ENCODE results near the gene PIAS1. TPM values are rescaled to one million over a fixed set of nuclear protein-coding genes. Genes with fewer than 3 reads are reported as not detected.

PIAS1 gene
- total RNA-seq, 1 experiment from 2014 or later: 25.9 TPM

- no peak for TF ChIP-seq CTCF (IDR thresholded peaks at IDR 0.05 in 2 of 3, conservative IDR thresholded peaks at IDR 0.05 in 1 of 3; ENCODE audit: borderline replicate concordance in 1 of 3, insufficient read depth in 1 of 3, low read depth in 2 of 3, low read length in 2 of 3)
- TF ChIP-seq POLR2AphosphoS5 (IDR thresholded peaks at IDR 0.05; ENCODE audit: low read depth, low read length): no peak
- TF ChIP-seq EZH2 (IDR thresholded peaks at IDR 0.05): no peak
- TF ChIP-seq RAD21 (IDR thresholded peaks at IDR 0.05; ENCODE audit: low read depth): no peak
These were observed 149.4 kb downstream of the PIAS1 start (continued) for GRCh38 chr15:68203486-68203885.

GRCh38 chr15:68203956-68204355 lies 149.8 kb downstream of the PIAS1 start:
- ChIA-PET RAD21 (ENCODE audit: low non-redundant PET in 1 of 2, low total read pairs in 2 of 2, uncharacterized antibody in 2 of 2, unreplicated experiment in 2 of 2) (no interaction called here), CTCF (no interaction called here), POLR2A (no interaction called here)
- DNase-seq (ENCODE audit: low read depth, low spot score) (no peak), ATAC-seq (no peak)
- no peak overlapping the region for H3K9ac ChIP-seq (ENCODE audit: low read length)
- H3K27me3 ChIP-seq (ENCODE audit: insufficient read depth, low read length): no peaks in the 10 kb centered on the region
- H3K79me2 ChIP-seq (ENCODE audit: insufficient read depth, low read length): peaks cover 28% of the 10 kb centered on the region; the same call in 1 of the 2 replicates
- H3K27ac ChIP-seq (ENCODE audit: low read depth, low read length): no peak overlapping the region
- H2AFZ ChIP-seq (ENCODE audit: low read depth, low read length, poor library complexity, severe bottlenecking): no peak overlapping the region
- no peak for TF ChIP-seq CTCF (IDR thresholded peaks at IDR 0.05 in 2 of 3, conservative IDR thresholded peaks at IDR 0.05 in 1 of 3; ENCODE audit: borderline replicate concordance in 1 of 3, insufficient read depth in 1 of 3, low read depth in 2 of 3, low read length in 2 of 3)
- TF ChIP-seq EGR1 (IDR thresholded peaks at IDR 0.05; ENCODE audit: low read depth): no peak
- TF ChIP-seq ZNF274 (IDR thresholded peaks at IDR 0.05; ENCODE audit: low read depth, low read length): no peak
- TF ChIP-seq POLR2A (IDR thresholded peaks at IDR 0.05; ENCODE audit: borderline replicate concordance, extremely low read depth, insufficient read depth, insufficient read length): no peak
- no peak for TF ChIP-seq EZH2 (IDR thresholded peaks at IDR 0.05)
- no peak for TF ChIP-seq CEBPB (IDR thresholded peaks at IDR 0.05; ENCODE audit: low read depth)
- no peak for TF ChIP-seq JUND (IDR thresholded peaks at IDR 0.05)
- no peak for TF ChIP-seq FOSL1 (IDR thresholded peaks at IDR 0.05; ENCODE audit: low read depth)
- TF ChIP-seq SP1 (IDR thresholded peaks at IDR 0.05; ENCODE audit: low read depth): no peak
- TF ChIP-seq SRF (IDR thresholded peaks at IDR 0.05; ENCODE audit: low read depth): no peak
- TF ChIP-seq ZFX (IDR thresholded peaks at IDR 0.05): no peak
- no peak for TF ChIP-seq POLR2AphosphoS5 (IDR thresholded peaks at IDR 0.05; ENCODE audit: low read depth, low read length)
- TF ChIP-seq ZBTB33 (IDR thresholded peaks at IDR 0.05; ENCODE audit: extremely low read depth, insufficient replicate concordance, low read length): no peak
- TF ChIP-seq MAX (IDR thresholded peaks at IDR 0.05): no peak
- TF ChIP-seq RAD21 (IDR thresholded peaks at IDR 0.05; ENCODE audit: low read depth): no peak
- TF ChIP-seq ATF3 (IDR thresholded peaks at IDR 0.05): no peak
- peaks cover 6 to 20% of the 10 kb centered on the region in 2 experiments; a peak in 3 of 4 replicates for H3K4me1 ChIP-seq (ENCODE audit: control insufficient read depth in 1 of 2, insufficient read depth in 2 of 2, low read length in 2 of 2)
- H3K9me2 ChIP-seq (ENCODE audit: insufficient read depth): no peaks in the 10 kb centered on the region
- H3K9me3 ChIP-seq (ENCODE audit: control insufficient read depth in 1 of 2, insufficient read depth in 1 of 2, low read depth in 1 of 2, low read length in 2 of 2): no peaks in the 10 kb centered on the region
- H3K4me2 ChIP-seq (ENCODE audit: low read length): no peak overlapping the region
- no peaks in the 10 kb centered on the region for H4K20me1 ChIP-seq (ENCODE audit: insufficient read depth)
- intact Hi-C loops (cut with micrococcal nuclease): no loop called here
- H3K4me3 ChIP-seq (replicated peaks in 1 of 2; ENCODE audit: low read depth in 1 of 2, low read length in 2 of 2): no peak overlapping the region
- no peaks in the 10 kb centered on the region; a peak in 1 of 4 replicates for H3K36me3 ChIP-seq (ENCODE audit: control insufficient read depth in 1 of 2, insufficient read depth in 2 of 2, low read length in 2 of 2)
- no TSS peak for BruUV-seq (replicated peaks)

Measured in HCT116 (cell line).